Endodermal cell (in vitro differentiated cells): ENCODE results near the gene SETD1B. TPM values are rescaled to one million over a fixed set of nuclear protein-coding genes. Genes with fewer than 3 reads are reported as not detected.

Source experiments
- DNase-seq: peaks from one replicate; pipeline ENCODE4 v3.0.0-alpha.2; 2017
- H3K27ac ChIP-seq: 2 replicates; pipeline ENCODE4 v1.5.1; 2013; ENCODE audit warnings: mild to moderate bottlenecking, low read depth, low read length, moderate library complexity
- H3K27me3 ChIP-seq: 2 replicates; pipeline ENCODE4 v1.6.1; 2013; ENCODE audit warnings: mild to moderate bottlenecking, low read length, moderate library complexity; ENCODE audit not compliant: insufficient read depth, control insufficient read depth, poor library complexity, severe bottlenecking
- H3K36me3 ChIP-seq: 2 replicates; pipeline ENCODE4 v1.7.0; 2013; ENCODE audit warnings: mild to moderate bottlenecking, low read length, moderate library complexity; ENCODE audit not compliant: control insufficient read depth, insufficient read depth
- H3K4me1 ChIP-seq: one replicate; pipeline ENCODE4 v1.7.0; 2013; ENCODE audit warnings: low read length; ENCODE audit not compliant: control insufficient read depth, insufficient read depth
- H3K4me3 ChIP-seq: 2 replicates; pipeline ENCODE4 v1.5.1; 2013; ENCODE audit warnings: mild to moderate bottlenecking, low read length, moderate library complexity
- H3K9ac ChIP-seq: 2 replicates; pipeline ENCODE4 v1.6.1; 2013; ENCODE audit warnings: mild to moderate bottlenecking, low read length, moderate library complexity; ENCODE audit not compliant: poor library complexity, severe bottlenecking; ENCODE audit errors: extremely low read depth
- H3K9me3 ChIP-seq: 2 replicates; pipeline ENCODE4 v1.6.1; 2013; ENCODE audit warnings: mild to moderate bottlenecking, low read length, moderate library complexity; ENCODE audit not compliant: control insufficient read depth
- H3K27ac Mint-ChIP-seq: 2 replicates; pipeline ENCODE4 v1.8.0; 2020; ENCODE audit warnings: mixed read lengths
- H3K27me3 Mint-ChIP-seq: 2 replicates; pipeline ENCODE4 v1.8.0; 2021; ENCODE audit warnings: mild to moderate bottlenecking, mixed read lengths; ENCODE audit not compliant: insufficient read depth
- H3K36me3 Mint-ChIP-seq: 2 replicates; pipeline ENCODE4 v1.8.0; 2020; ENCODE audit warnings: low read depth, mixed read lengths
- H3K4me1 Mint-ChIP-seq: 2 replicates; pipeline ENCODE4 v1.8.0; 2020; ENCODE audit warnings: mixed read lengths
- H3K4me3 Mint-ChIP-seq: 2 replicates; pipeline ENCODE4 v1.8.0; 2020; ENCODE audit warnings: mild to moderate bottlenecking, moderate library complexity, mixed read lengths
- H3K9me3 Mint-ChIP-seq: 2 replicates; pipeline ENCODE4 v1.8.0; 2020; ENCODE audit warnings: mild to moderate bottlenecking, mixed read lengths
- WGBS, 2 experiments: methylation state at CpG; one replicate each; pipeline versions ENCODE4 v1.1.5 to v1.1.7; 2013; ENCODE audit warnings: missing lambda C conversion rate in 2 of 2, mixed read lengths in 1 of 2; ENCODE audit not compliant: insufficient coverage in 1 of 2, insufficient read length in 1 of 2; 5-methylcytosine and 5-hydroxymethylcytosine counted together
- total RNA-seq, 2 donors: library from RNA; stranded (reverse); fragmentation: NEBNext Ultra II Directional in 1 of 2; extraction: Animal tissue kit (Norgen Biotek cat#: 25700) in 1 of 2; gene quantifications; 2 replicates in 1 of 2; 3 replicates in 1 of 2; pipeline ENCODE4 v1.2.1, GENCODE V29; 2021
- TF ChIP-seq, protein P1 (sequence below): fragments of 200-600 bp; sonication (generic); conservative IDR thresholded peaks from 2 replicates; pipeline ENCODE4 v1.5.0; 2021; ENCODE audit warnings: antibody characterized with exemption, mild to moderate bottlenecking

Gene SETD1B
- total RNA-seq, 2 donors from 2014 or later, result 30.7 to 32.6 TPM

DNA sequence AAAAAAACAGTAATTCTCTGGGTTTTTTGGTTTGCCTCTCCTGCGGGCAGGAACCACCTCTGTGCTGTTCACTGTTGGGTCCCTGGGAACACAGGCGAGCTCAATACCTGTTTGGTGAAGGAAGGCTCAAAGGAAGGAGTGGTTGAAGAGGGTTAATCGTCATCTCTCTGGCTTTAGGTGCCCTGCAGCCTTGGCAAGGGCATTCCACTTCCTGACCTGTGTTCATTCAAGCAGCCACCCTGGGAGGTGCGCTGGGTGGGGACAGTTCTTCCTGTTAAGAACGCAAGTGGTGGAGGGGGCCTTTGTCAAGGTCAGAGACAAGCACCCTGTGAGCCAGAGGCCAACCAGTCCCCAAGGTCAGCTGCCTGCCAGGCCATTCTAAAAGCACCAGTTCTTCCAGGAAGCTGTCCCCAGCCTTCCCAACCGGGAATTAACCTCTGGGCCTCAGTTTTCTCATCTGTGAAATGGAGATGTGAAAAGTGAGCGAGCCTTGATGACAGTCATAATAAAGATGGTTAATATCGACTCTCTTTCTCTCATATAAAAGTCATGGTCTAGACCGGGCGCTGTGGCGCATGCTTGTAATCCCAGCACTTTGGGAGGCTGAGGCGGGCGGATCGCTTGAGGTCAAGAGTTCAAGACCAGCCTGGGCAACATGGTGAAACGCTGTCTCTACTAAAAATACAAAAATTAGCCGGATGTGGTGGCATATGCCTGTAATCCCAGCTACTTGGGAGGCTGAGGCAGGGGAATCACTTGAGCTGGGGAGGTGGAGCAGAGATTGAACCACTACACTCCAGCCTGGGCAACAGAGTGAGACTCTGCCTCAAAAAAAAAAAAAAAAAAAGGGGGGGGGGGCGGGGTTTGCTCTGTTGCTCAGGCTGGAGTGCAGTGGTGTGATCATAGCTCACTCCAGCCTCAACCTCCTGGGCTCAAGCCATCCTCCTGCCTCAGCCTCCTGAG lies 16.5 kb upstream of the SETD1B start:
- Mint-ChIP-seq H3K27ac (peak overlapping the region; percentile 30), H3K9me3 (no peaks in the 10 kb centered on the region), H3K4me1 (peaks cover 10% of the 10 kb centered on the region), H3K4me3 (no peak overlapping the region), H3K36me3 (peaks cover 21% of the 10 kb centered on the region), H3K27me3 (peaks cover 1% of the 10 kb centered on the region)
- no peak overlapping the region for H3K4me3 ChIP-seq
- peaks cover 6% of the 10 kb centered on the region for H3K36me3 ChIP-seq
- 93 to 97% methylated on average over 11 to 16 of the region's 17 CpGs for WGBS, 2 experiments
- no peak overlapping the region for H3K9ac ChIP-seq
- TF ChIP-seq, protein P1, sequence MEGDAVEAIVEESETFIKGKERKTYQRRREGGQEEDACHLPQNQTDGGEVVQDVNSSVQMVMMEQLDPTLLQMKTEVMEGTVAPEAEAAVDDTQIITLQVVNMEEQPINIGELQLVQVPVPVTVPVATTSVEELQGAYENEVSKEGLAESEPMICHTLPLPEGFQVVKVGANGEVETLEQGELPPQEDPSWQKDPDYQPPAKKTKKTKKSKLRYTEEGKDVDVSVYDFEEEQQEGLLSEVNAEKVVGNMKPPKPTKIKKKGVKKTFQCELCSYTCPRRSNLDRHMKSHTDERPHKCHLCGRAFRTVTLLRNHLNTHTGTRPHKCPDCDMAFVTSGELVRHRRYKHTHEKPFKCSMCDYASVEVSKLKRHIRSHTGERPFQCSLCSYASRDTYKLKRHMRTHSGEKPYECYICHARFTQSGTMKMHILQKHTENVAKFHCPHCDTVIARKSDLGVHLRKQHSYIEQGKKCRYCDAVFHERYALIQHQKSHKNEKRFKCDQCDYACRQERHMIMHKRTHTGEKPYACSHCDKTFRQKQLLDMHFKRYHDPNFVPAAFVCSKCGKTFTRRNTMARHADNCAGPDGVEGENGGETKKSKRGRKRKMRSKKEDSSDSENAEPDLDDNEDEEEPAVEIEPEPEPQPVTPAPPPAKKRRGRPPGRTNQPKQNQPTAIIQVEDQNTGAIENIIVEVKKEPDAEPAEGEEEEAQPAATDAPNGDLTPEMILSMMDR, result no peak
- H3K9me3 ChIP-seq, result no peaks in the 10 kb centered on the region
- DNase-seq, result no peak
- peaks cover 10% of the 10 kb centered on the region for H3K4me1 ChIP-seq
- H3K27ac ChIP-seq, result no peak overlapping the region
- no peaks in the 10 kb centered on the region for H3K27me3 ChIP-seq

DNA sequence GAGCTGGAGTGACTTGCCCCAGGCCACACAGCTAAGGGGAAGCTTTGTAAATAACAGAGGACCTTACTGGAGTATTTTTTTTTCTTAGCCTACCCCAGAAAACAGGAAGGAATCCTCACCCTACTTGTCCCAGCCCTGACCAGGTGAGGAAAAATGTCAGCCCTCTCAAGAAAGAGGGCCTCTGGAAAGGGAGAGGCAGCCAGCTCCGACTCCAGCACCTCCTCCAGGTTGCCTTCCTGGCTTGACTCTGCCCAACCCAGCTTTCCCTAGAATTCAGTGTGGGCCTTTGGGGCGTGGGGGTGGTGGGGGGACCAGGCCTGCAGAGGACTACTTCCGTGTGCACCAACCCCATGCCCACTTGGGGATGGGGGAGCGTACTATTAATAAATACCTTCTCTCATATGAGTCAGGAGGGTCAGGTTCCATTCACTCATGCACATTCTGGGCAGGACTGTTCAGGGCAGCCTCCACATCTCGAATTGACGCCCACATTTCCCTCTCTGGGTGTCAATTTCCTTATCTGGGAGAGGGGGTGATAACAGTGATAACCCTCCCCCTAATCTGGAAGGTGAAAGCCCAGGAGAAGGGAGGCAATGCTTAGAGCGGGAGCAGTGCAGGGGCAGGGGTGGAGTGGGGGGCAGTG lies 15.5 kb upstream of the SETD1B start:
- peaks cover 1% of the 10 kb centered on the region for H3K27me3 Mint-ChIP-seq
- H3K27ac ChIP-seq, result no peak overlapping the region
- TF ChIP-seq, protein P1, result no peak
- peaks cover 6% of the 10 kb centered on the region for H3K36me3 ChIP-seq
- no peaks in the 10 kb centered on the region for H3K9me3 Mint-ChIP-seq
- no peak overlapping the region for H3K4me3 ChIP-seq
- no peak overlapping the region for H3K9ac ChIP-seq
- H3K4me1 Mint-ChIP-seq, result peaks cover 10% of the 10 kb centered on the region
- no peak for DNase-seq
- H3K4me1 ChIP-seq, result peaks cover 9% of the 10 kb centered on the region
- H3K27ac Mint-ChIP-seq, result no peak overlapping the region
- H3K9me3 ChIP-seq, result no peaks in the 10 kb centered on the region
- WGBS, 2 experiments, result 87 to 100% methylated on average over 3 to 7 of the region's 7 CpGs
- H3K27me3 ChIP-seq, result no peaks in the 10 kb centered on the region
- peaks cover 20% of the 10 kb centered on the region for H3K36me3 Mint-ChIP-seq
- H3K4me3 Mint-ChIP-seq, result no peak overlapping the region

DNA sequence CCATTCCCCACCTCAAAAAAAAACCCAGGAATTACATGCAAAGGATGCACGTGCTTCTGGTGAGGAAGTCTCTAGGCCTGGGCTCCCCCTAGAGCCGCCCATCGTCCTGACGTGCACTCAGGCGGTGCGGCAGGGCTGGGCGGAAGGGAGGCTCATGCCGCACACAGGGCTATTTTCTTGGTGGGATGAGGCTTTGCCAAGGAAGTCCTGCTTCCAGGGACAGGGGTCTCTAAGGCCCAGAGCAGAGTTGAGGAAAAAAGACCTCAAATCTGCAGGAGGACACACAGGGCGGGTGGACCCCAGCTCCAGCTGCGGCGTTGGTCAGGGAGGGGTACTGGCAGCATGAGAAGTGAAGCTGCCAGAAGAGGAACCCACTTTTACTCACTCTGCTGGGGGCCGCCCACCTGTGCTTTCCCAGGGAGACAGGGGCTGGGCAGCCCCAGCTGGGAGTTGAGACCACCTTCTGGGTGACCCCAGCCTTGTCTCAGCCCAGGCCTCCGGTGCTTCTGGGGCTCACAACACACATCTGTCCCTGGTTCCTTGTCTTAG lies 14.5 kb upstream of the SETD1B start:
- Histone ChIP-seq H3K36me3 (peaks cover 6% of the 10 kb centered on the region), H3K9ac (no peak overlapping the region), H3K4me1 (peaks cover 9% of the 10 kb centered on the region), H3K9me3 (no peaks in the 10 kb centered on the region), H3K4me3 (no peak overlapping the region), H3K27me3 (no peaks in the 10 kb centered on the region), H3K27ac (no peak overlapping the region)
- H3K4me3 Mint-ChIP-seq, result no peak overlapping the region
- no peak for DNase-seq
- H3K4me1 Mint-ChIP-seq, result peaks cover 11% of the 10 kb centered on the region
- H3K9me3 Mint-ChIP-seq, result no peaks in the 10 kb centered on the region
- H3K27ac Mint-ChIP-seq, result no peak overlapping the region
- H3K27me3 Mint-ChIP-seq, result peaks cover 1% of the 10 kb centered on the region
- WGBS, 2 experiments, result 77 to 85% methylated on average over 11 to 13 of the region's 13 CpGs
- peaks cover 19% of the 10 kb centered on the region for H3K36me3 Mint-ChIP-seq
- TF ChIP-seq, protein P1, result peak; percentile 17
